Sigmoid colon (tissue), 7 donors: ENCODE measurements around the gene LRRTM4. TPM values are rescaled to one million over a fixed set of nuclear protein-coding genes. Genes with fewer than 3 reads are reported as not detected.

Experiments
- DNase-seq: peaks from one replicate; pipeline ENCODE4 v3.0.0-alpha.2; 2019
- H3K27ac ChIP-seq, 4 donors: fragments of 200-600 bp; sonication (generic); one replicate each; pipeline ENCODE4 v1.5.1; 2016 to 2019; ENCODE audit warnings: mild to moderate bottlenecking in 1 of 4
- H3K27me3 ChIP-seq, 3 donors: fragments of 200-600 bp; sonication (generic); one replicate each; pipeline ENCODE4 v1.5.1; 2019; ENCODE audit warnings: mild to moderate bottlenecking in 1 of 3
- H3K36me3 ChIP-seq, 4 donors: fragments of 200-600 bp; sonication (generic); one replicate each; pipeline ENCODE4 v1.5.1; 2016 to 2019
- H3K4me1 ChIP-seq, 4 donors: fragments of 200-600 bp; sonication (generic); one replicate each; pipeline ENCODE4 v1.5.1; 2017 to 2019
- H3K4me3 ChIP-seq, 4 donors: fragments of 200-600 bp; sonication (generic); one replicate each; pipeline ENCODE4 v1.5.1; 2017 to 2019; ENCODE audit warnings: mild to moderate bottlenecking in 2 of 4, moderate library complexity in 1 of 4
- H3K9me3 ChIP-seq, 4 donors: fragments of 200-600 bp in 3 of 4; sonication (generic) in 3 of 4; one replicate each; pipeline versions ENCODE4 v1.5.1 to v1.6.1; 2013 to 2019
- EP300 ChIP-seq, 4 donors: sonication (generic); formaldehyde crosslinking; IDR thresholded peaks; one replicate each; pipeline ENCODE4 v1.6.1; 2017; ENCODE audit warnings: antibody characterized with exemption in 4 of 4
- POLR2A ChIP-seq, 2 donors: fragments of 450-650 bp; IDR thresholded peaks; one replicate each; pipeline ENCODE4 v1.6.1; 2016; ENCODE audit warnings: antibody characterized with exemption in 2 of 2, mild to moderate bottlenecking in 2 of 2, moderate library complexity in 2 of 2
- POLR2AphosphoS5 ChIP-seq, 4 donors: sonication (generic); formaldehyde crosslinking; IDR thresholded peaks; one replicate each; pipeline ENCODE4 v1.6.1; 2017; ENCODE audit warnings: antibody characterized with exemption in 4 of 4
- WGBS, 2 donors: extraction: QIAGEN DNeasy Blood & Tissue Kit; methylation state at CpG; one replicate each; pipeline ENCODE4 v1.1.7; 2013; 5-methylcytosine and 5-hydroxymethylcytosine counted together
- intact Hi-C: fragments of 100-400 bp; cut with DNase I; formaldehyde crosslinking; loops from one replicate; pipeline ENCODE4 v1.15.1; 2023
- polyA plus RNA-seq, 3 donors: library from polyadenylated mRNA; stranded (reverse); fragments of 200-250 nt; gene quantifications; one replicate each; pipeline ENCODE4 v1.2.3, GENCODE V29; 2013
- total RNA-seq, 4 donors: library from RNA; depleted of rRNA; stranded (reverse); fragments of >200 nt; gene quantifications; one replicate each; pipeline ENCODE4 v1.1.0, GENCODE V29; 2016
- TF ChIP-seq, protein P1 (sequence below), 4 experiments: fragments of 450-650 bp in 3 of 4; fragments of 200-600 bp in 1 of 4; IDR thresholded peaks; one replicate each; pipeline ENCODE4 v1.5.1; 2016 to 2019; ENCODE audit warnings: antibody characterized with exemption in 4 of 4, mild to moderate bottlenecking in 3 of 4, moderate library complexity in 2 of 4
- donor health status: healthy with polysubstance abuse.
- donor health status: Bipolar disorder and iron deficiency.
- donor health status: healthy.

LRRTM4 gene
- total and polyA plus RNA-seq, 7 donors, result 0.17 to 1.1 (median 0.55) TPM; not detected in 2

GRCh38 chr2:77372636-77373035 lies 149.5 kb downstream of the LRRTM4 start:
- no peaks in the 10 kb centered on the region for H3K4me1 ChIP-seq
- intact Hi-C loops, result no loop called here
- H3K27me3 ChIP-seq, result no peaks in the 10 kb centered on the region
- H3K27ac ChIP-seq, result no peak overlapping the region
- TF ChIP-seq POLR2AphosphoS5 (IDR thresholded peaks at IDR 0.05) (no peak), POLR2A (IDR thresholded peaks at IDR 0.05) (no peak), EP300 (IDR thresholded peaks at IDR 0.05) (no peak)
- TF ChIP-seq, protein P1, sequence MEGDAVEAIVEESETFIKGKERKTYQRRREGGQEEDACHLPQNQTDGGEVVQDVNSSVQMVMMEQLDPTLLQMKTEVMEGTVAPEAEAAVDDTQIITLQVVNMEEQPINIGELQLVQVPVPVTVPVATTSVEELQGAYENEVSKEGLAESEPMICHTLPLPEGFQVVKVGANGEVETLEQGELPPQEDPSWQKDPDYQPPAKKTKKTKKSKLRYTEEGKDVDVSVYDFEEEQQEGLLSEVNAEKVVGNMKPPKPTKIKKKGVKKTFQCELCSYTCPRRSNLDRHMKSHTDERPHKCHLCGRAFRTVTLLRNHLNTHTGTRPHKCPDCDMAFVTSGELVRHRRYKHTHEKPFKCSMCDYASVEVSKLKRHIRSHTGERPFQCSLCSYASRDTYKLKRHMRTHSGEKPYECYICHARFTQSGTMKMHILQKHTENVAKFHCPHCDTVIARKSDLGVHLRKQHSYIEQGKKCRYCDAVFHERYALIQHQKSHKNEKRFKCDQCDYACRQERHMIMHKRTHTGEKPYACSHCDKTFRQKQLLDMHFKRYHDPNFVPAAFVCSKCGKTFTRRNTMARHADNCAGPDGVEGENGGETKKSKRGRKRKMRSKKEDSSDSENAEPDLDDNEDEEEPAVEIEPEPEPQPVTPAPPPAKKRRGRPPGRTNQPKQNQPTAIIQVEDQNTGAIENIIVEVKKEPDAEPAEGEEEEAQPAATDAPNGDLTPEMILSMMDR (IDR thresholded peaks at IDR 0.05), result no peak
- no peaks in the 10 kb centered on the region for H3K9me3 ChIP-seq
- DNase-seq, result no peak
- H3K4me3 ChIP-seq, result no peak overlapping the region
- H3K36me3 ChIP-seq, result no peaks in the 10 kb centered on the region

GRCh38 chr2:77370511-77370910 lies 151.7 kb downstream of the LRRTM4 start:
- intact Hi-C loops, result no loop called here
- no peak for DNase-seq
- no peaks in the 10 kb centered on the region for H3K9me3 ChIP-seq
- no peaks in the 10 kb centered on the region for H3K36me3 ChIP-seq
- 67 to 87% methylated on average over 3 of the region's 3 CpGs for WGBS, 2 donors
- no peaks in the 10 kb centered on the region for H3K4me1 ChIP-seq
- H3K27ac ChIP-seq, result no peak overlapping the region
- H3K4me3 ChIP-seq, result no peak overlapping the region
- no peaks in the 10 kb centered on the region for H3K27me3 ChIP-seq
- TF ChIP-seq POLR2AphosphoS5 (IDR thresholded peaks at IDR 0.05), result no peak
- TF ChIP-seq EP300 (IDR thresholded peaks at IDR 0.05), result no peak
- TF ChIP-seq, protein P1 (IDR thresholded peaks at IDR 0.05), result no peak
- TF ChIP-seq POLR2A (IDR thresholded peaks at IDR 0.05), result no peak

GRCh38 chr2:77363277-77363676 lies 158.9 kb downstream of the LRRTM4 start:
- Histone ChIP-seq H3K27ac (no peak overlapping the region), H3K36me3 (no peaks in the 10 kb centered on the region), H3K4me1 (peaks cover 0 to 4% (median under 1%) of the 10 kb centered on the region in 4 donors), H3K4me3 (no peak overlapping the region), H3K9me3 (no peaks in the 10 kb centered on the region), H3K27me3 (no peaks in the 10 kb centered on the region)
- 72 to 91% methylated on average over 5 of the region's 5 CpGs for WGBS, 2 donors
- no peak for DNase-seq
- intact Hi-C loops, result no loop called here
- TF ChIP-seq POLR2AphosphoS5 (IDR thresholded peaks at IDR 0.05) (no peak), POLR2A (IDR thresholded peaks at IDR 0.05) (no peak), EP300 (IDR thresholded peaks at IDR 0.05) (no peak)
- TF ChIP-seq, protein P1 (IDR thresholded peaks at IDR 0.05), result no peak

- no peak overlapping the region for H3K27ac ChIP-seq
- TF ChIP-seq EP300 (IDR thresholded peaks at IDR 0.05) (no peak), POLR2AphosphoS5 (IDR thresholded peaks at IDR 0.05) (no peak), POLR2A (IDR thresholded peaks at IDR 0.05) (no peak)
- TF ChIP-seq, protein P1 (IDR thresholded peaks at IDR 0.05), result no peak
- no peaks in the 10 kb centered on the region for H3K27me3 ChIP-seq
- H3K4me3 ChIP-seq, result no peak overlapping the region
- H3K4me1 ChIP-seq, result no peaks in the 10 kb centered on the region
- no peaks in the 10 kb centered on the region for H3K36me3 ChIP-seq
- no peak for DNase-seq
- H3K9me3 ChIP-seq, result peaks cover 0 to 3% (median 0%) of the 10 kb centered on the region in 4 donors
- intact Hi-C loops, result no loop called here
Observed at GRCh38 chr2:77348821-77349220, 173.4 kb downstream of the LRRTM4 start.

DNA sequence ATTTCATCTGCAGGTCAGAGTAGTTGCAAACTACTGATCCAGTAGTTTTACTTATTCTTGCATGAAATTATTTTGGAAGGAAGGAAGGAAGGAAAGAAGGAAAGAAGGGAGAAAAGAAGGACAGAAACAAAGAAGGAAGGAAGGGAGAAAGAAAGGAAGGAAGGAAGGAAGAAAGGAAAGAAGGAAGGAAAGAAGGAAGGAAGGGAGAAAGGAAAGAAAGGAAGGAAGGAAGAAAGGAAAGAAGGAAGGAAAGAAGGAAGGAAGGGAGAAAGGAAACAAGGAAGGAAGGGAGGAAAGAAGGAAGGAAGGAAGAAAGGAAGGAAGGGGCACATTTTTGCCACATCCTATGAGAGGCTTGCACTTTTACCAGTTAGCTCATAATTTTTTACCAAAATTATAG lies 186.2 kb downstream of the LRRTM4 start:
- Histone ChIP-seq H3K36me3 (no peaks in the 10 kb centered on the region), H3K27me3 (no peaks in the 10 kb centered on the region), H3K9me3 (no peaks in the 10 kb centered on the region), H3K4me3 (no peak overlapping the region), H3K4me1 (no peaks in the 10 kb centered on the region), H3K27ac (no peak overlapping the region)
- no peak for DNase-seq
- TF ChIP-seq POLR2A (IDR thresholded peaks at IDR 0.05), result no peak
- TF ChIP-seq POLR2AphosphoS5 (IDR thresholded peaks at IDR 0.05), result no peak
- TF ChIP-seq, protein P1 (IDR thresholded peaks at IDR 0.05), result no peak
- TF ChIP-seq EP300 (IDR thresholded peaks at IDR 0.05), result no peak
- intact Hi-C loops, result no loop called here
